MCF 10A (cell line): Measurements from ENCODE around the gene FAM89A. TPM values are rescaled to one million over a fixed set of nuclear protein-coding genes. Genes with fewer than 3 reads are reported as not detected.
A peak's percentile ranks its signal among the peaks of the same experiment; 100 is the strongest.

Source experiments
- BruUV-seq: library from RNA; stranded (reverse); fragments of 400-500 nt; replicated peaks from 2 replicates; lab custom pipeline; 2021; lab: Mats Ljungman, UMichigan
- CTCF ChIA-PET: fragments of 300-600 bp; sonication (Branson Sonifier 250); formaldehyde crosslinking; extraction: SDS; loops from one replicate; lab custom pipeline; 2021; ENCODE audit warnings: antibody characterized with exemption, inconsistent platforms; lab: Yijun Ruan, JAX
- POLR2A ChIA-PET: fragments of 300-600, 350-650 bp; sonication (Branson Sonifier 250); formaldehyde crosslinking; extraction: SDS; loops from one replicate; lab custom pipeline; 2020; ENCODE audit warnings: antibody characterized with exemption, inconsistent platforms; lab: Yijun Ruan, JAX
- DNase-seq: peaks from one replicate; pipeline ENCODE4 v3.0.0-alpha.2; 2018; ENCODE audit not compliant: unreplicated experiment
- H3K27ac Mint-ChIP-seq: one replicate; pipeline ENCODE4 v1.8.0; 2022; ENCODE audit warnings: mild to moderate bottlenecking, low read depth, mixed read lengths; ENCODE audit not compliant: unreplicated experiment
- H3K27me3 Mint-ChIP-seq: one replicate; pipeline ENCODE4 v1.8.0; 2022; ENCODE audit warnings: mixed read lengths; ENCODE audit not compliant: insufficient read depth, unreplicated experiment
- H3K36me3 Mint-ChIP-seq: one replicate; pipeline ENCODE4 v1.8.0; 2022; ENCODE audit warnings: mild to moderate bottlenecking, moderate library complexity, mixed read lengths; ENCODE audit not compliant: insufficient read depth, unreplicated experiment
- H3K4me1 Mint-ChIP-seq: one replicate; pipeline ENCODE4 v1.8.0; 2022; ENCODE audit warnings: mixed read lengths; ENCODE audit not compliant: insufficient read depth, unreplicated experiment
- H3K4me3 Mint-ChIP-seq: one replicate; pipeline ENCODE4 v1.8.0; 2022; ENCODE audit warnings: mild to moderate bottlenecking, moderate library complexity, mixed read lengths; ENCODE audit not compliant: unreplicated experiment
- H3K9me3 Mint-ChIP-seq: one replicate; pipeline ENCODE4 v1.8.0; 2022; ENCODE audit warnings: mixed read lengths; ENCODE audit not compliant: unreplicated experiment
- intact Hi-C: fragments of 100-400 bp; cut with micrococcal nuclease; formaldehyde crosslinking; loops from 2 replicates; pipeline ENCODE4 v1.14.1; 2022
- total RNA-seq: library from RNA; stranded (reverse); gene quantifications from 2 replicates; pipeline ENCODE4 v1.2.3, GENCODE V29; 2022
- TF ChIP-seq, protein P1 (sequence below): fragments of 200-600 bp; IDR thresholded peaks from one replicate; pipeline ENCODE4 v1.8.0; 2022; ENCODE audit warnings: antibody characterized with exemption, mild to moderate bottlenecking; ENCODE audit not compliant: unreplicated experiment

Gene FAM89A
- total RNA-seq, 1 experiment from 2014 or later, result 29.2 TPM

DNA sequence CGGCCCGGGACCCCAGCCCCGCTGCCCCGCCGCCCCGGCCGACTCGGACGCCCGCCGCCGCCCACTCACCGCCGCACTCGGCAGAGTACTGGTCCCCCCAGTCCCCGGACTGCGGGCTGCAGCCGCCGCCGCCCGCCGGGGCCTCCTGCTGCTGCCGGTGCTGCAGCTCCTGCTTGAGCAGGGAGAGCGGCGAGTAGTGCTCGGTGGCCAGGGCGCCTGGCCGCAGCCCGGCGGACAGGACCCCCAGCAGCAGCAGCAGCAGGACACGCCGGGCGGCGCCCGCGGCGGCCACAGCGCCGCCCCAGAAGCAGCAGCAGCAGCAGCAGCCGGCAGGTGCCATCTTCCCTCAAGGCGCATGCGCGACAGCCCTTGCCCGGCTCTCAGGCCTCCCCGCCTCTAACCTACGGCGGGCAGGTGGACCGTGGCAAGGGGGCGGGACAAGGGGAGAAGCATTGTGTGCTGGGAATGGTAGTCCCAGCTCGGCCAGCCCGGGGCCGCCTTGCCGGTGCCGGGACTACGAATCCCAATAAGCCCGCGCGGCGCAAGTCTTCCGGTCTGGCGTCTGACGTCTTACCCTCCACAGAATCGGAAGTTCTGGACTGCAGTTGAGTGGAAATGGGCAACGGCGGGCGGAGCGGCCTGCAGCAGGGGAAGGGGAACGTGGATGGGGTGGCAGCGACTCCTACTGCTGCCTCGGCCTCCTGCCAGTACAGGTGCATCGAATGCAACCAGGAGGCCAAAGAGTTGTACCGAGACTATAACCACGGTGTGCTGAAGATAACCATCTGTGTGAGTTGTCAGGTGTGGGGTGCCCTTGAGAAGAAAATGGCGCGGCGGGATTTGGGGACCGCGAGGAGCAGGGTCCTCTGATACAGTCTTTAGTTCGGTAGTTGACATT, 61.3 kb downstream of the FAM89A start, which contains the start of the genes ARV1 and TTC13:
Gene ARV1 (plus strand): TSS at position 604 of the 898 bp plus-strand sequence. CDS start 12 bp downstream, at position 616.
Gene TTC13 (minus strand): TSS at position 371 of the 898 bp plus-strand sequence. CDS start 31 bp downstream, at position 340.
- no TSS peak for BruUV-seq
- ChIA-PET CTCF (interaction anchor here (0.6 to 1.6 kb wide), 17 partner anchors 9 to 684 kb away, joined by 3 to 6 read pairs (median 3); no protein-coding TSS in a partner anchor), POLR2A (interaction anchor here (0.6 to 4.7 kb wide), 50 partner anchors 12 to 1810 kb away, joined by 3 to 76 read pairs (median 4); partner anchors contain the start of genes EXOC8, FAM89A, GNPAT and SPRTN)
- no peaks in the 10 kb centered on the region for H3K27me3 Mint-ChIP-seq
- peak within 1 kb of the TSS; percentile 83 for H3K27ac Mint-ChIP-seq
- TF ChIP-seq, protein P1, sequence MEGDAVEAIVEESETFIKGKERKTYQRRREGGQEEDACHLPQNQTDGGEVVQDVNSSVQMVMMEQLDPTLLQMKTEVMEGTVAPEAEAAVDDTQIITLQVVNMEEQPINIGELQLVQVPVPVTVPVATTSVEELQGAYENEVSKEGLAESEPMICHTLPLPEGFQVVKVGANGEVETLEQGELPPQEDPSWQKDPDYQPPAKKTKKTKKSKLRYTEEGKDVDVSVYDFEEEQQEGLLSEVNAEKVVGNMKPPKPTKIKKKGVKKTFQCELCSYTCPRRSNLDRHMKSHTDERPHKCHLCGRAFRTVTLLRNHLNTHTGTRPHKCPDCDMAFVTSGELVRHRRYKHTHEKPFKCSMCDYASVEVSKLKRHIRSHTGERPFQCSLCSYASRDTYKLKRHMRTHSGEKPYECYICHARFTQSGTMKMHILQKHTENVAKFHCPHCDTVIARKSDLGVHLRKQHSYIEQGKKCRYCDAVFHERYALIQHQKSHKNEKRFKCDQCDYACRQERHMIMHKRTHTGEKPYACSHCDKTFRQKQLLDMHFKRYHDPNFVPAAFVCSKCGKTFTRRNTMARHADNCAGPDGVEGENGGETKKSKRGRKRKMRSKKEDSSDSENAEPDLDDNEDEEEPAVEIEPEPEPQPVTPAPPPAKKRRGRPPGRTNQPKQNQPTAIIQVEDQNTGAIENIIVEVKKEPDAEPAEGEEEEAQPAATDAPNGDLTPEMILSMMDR, result peak; percentile 15
- peaks cover 7% of the 10 kb centered on the region for H3K4me1 Mint-ChIP-seq
- H3K9me3 Mint-ChIP-seq, result no peaks in the 10 kb centered on the region
- H3K36me3 Mint-ChIP-seq, result no peaks in the 10 kb centered on the region
- intact Hi-C loops, result loop anchor here (2.0 to 5.0 kb wide), 7 partner anchors 38 to 346 kb away; partner anchors contain the start of gene COG2
- DNase-seq, result peak; percentile 100
- H3K4me3 Mint-ChIP-seq, result no peak within 1 kb of the TSS

DNA sequence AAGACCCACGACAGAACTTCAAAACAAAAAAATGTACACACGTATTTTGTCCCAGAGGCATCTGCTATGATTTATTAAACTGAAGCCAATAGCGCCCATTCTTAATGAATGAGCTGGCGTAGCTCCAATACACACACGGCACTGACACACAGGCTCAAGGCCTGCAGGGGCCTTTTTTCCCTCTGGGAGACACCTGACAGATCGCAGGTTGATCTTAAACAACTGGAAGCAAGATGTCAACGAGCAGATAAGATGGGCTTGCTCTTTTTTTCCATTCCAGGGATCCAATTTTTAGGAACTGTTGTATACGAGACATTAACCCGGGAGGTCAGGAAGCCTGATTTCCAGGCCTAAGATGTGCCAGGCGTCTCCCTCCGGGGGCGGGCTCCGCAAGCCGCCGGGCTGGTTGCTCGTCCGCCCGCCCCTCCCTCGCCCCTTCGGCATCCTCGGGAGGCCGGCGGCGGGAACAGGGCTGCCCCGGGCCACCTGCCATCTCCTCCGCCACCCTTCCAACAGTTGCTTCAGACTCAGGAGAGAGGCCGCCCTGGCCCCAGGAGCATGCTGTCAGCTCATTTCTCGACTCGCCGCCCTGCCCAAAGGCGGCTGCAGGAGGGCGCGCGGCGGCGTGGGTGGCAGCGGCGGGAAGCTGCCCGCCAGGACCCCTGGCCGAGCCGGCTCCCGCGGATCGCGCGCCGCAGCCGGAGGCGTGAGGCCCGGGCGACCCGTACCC, 62.1 kb downstream of the FAM89A start:
- DNase-seq, result peak; percentile 52
- no peaks in the 10 kb centered on the region for H3K27me3 Mint-ChIP-seq
- ChIA-PET CTCF (interaction anchor here (0.7 to 1.6 kb wide), 11 partner anchors 9 to 685 kb away, joined by 3 to 6 read pairs (median 3); no protein-coding TSS in a partner anchor), POLR2A (interaction anchor here (0.6 to 4.7 kb wide), 37 partner anchors 11 to 1407 kb away, joined by 3 to 76 read pairs (median 4); partner anchors contain the start of genes EXOC8, FAM89A, GNPAT and SPRTN)
- intact Hi-C loops, result loop anchor here (2.0 to 5.0 kb wide), 7 partner anchors 39 to 345 kb away; partner anchors contain the start of gene COG2
- TF ChIP-seq, protein P1, result no peak
- peaks cover 7% of the 10 kb centered on the region for H3K4me1 Mint-ChIP-seq
- no peaks in the 10 kb centered on the region for H3K36me3 Mint-ChIP-seq
- H3K27ac Mint-ChIP-seq, result peak overlapping the region; percentile 83
- BruUV-seq, result no TSS peak
- H3K9me3 Mint-ChIP-seq, result no peaks in the 10 kb centered on the region
- no peak overlapping the region for H3K4me3 Mint-ChIP-seq

DNA sequence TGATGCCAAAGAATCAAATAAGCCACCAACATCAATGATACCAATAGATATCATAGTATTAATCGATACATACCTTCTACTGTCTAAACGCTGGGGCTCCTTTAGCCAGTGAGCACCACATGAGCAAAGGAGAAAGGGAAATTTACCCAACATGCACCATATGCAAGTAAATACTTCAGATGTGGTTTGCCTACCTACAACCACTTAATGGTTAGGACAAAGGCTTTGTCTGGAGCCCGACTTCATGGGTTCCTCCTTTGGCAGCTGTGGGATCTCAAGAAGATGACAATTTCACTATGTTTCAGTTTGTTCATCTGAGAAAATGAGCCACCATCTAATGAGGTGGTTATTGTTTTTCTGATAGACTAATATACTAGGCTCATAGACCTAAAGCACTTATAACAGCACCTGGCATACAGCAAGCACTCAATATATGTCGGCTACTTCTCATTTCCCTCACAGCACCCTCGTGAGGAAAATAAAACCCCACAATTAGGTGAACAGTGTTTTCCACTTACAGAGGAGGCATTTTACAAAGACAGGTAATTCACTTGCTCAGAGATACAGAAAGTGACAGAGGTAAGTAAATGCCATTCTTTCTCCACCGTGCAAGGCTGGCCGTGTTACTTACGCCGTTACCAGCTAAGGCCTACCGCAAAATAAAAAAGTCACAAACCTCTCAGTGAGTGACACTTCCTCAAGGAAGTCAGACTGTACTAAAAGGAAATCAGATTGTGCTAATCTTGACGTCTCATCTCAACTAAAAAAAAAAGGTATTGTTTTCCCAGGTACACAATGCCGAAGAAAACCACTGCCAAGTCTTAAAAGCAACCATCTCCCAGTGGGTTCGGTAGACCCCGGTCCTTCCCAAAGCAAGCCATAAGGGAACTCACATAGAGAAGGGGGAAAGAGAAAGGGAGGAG, 63.0 kb downstream of the FAM89A start:
- peak overlapping the region; percentile 83 for H3K27ac Mint-ChIP-seq
- ChIA-PET POLR2A (interaction anchor here (0.6 to 4.7 kb wide), 18 partner anchors 10 to 1408 kb away, joined by 3 to 76 read pairs (median 4); partner anchors contain the start of genes EXOC8, GNPAT and SPRTN), CTCF (interaction anchor here (0.8 to 1.6 kb wide), 8 partner anchors 8 to 235 kb away, joined by 3 to 7 read pairs (median 4); no protein-coding TSS in a partner anchor)
- no peaks in the 10 kb centered on the region for H3K36me3 Mint-ChIP-seq
- DNase-seq, result no peak
- H3K9me3 Mint-ChIP-seq, result no peaks in the 10 kb centered on the region
- TF ChIP-seq, protein P1, result no peak
- intact Hi-C loops, result loop anchor here (5.0 kb wide), 1 partner anchor 60 kb away; no protein-coding TSS in a partner anchor
- no peak overlapping the region for H3K4me3 Mint-ChIP-seq
- H3K27me3 Mint-ChIP-seq, result no peaks in the 10 kb centered on the region
- peaks cover 7% of the 10 kb centered on the region for H3K4me1 Mint-ChIP-seq
- BruUV-seq, result TSS peak; percentile 22
